GM18867 (cell line): ENCODE results near the gene RALGAPA1.
A peak's percentile ranks its signal among the peaks of the same experiment; 100 is the strongest.
"Not testable (repeated sequence)": the region's sequence is repeated elsewhere in the genome, so short reads cannot be mapped to it uniquely, and the experiment has no call there.

Experiments used
- ATAC-seq: cut with Tn5 transposase; IDR thresholded peaks from one replicate; pipeline ENCODE4 v1.9.1; 2021; ENCODE audit warnings: mild to moderate bottlenecking, moderate library complexity; ENCODE audit not compliant: unreplicated experiment

RALGAPA1 gene

DNA sequence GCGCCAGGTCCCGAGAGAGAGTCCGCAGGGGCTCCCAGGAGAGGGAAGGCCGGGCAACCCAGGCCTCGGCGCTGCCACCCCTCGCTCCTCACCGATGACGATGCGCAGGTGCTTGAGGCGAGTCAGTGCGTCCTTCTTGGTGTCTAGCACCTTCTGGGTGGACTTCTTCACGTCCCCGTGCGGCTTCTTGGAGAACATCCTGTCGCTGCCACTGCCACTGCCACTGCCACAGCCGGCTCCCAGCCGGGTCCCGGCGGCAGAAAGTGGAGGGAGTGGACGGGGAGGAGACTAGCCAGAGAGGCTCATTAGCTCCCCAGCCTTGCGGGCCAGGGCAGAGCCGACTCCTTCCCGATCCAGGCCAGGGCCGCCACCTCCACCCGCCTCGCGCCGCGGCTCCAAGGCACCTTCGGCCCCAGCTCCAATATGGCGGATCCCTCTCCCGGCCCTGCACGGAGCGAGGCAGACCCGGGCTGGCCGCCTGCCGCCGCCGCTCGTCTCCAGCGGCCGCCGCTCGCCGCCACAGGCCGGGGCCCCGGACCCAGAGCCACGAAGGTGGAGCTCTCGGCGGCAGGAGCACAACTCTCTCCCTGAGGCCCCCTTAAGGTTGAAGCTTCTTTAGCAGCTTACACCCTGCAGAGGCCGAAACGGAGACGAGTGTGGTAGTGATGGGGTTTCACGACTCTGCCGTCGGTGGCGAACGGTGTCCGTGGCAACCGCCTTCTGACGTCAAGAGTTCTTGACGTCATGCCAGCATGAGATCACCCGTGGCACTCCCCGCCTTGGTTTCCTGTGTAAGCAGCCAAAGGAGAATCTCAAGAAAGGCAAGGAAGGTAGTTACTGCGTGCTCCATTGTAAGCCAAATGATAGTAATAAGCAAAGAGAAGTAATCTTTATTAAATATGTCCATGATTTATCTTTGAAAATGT, at the start of gene RALGAPA1:
Gene RALGAPA1 (minus strand): TSS at position 658 of the 926 bp plus-strand sequence. CDS start 460 bp downstream, at position 198.
- peak; percentile 96 for ATAC-seq

DNA sequence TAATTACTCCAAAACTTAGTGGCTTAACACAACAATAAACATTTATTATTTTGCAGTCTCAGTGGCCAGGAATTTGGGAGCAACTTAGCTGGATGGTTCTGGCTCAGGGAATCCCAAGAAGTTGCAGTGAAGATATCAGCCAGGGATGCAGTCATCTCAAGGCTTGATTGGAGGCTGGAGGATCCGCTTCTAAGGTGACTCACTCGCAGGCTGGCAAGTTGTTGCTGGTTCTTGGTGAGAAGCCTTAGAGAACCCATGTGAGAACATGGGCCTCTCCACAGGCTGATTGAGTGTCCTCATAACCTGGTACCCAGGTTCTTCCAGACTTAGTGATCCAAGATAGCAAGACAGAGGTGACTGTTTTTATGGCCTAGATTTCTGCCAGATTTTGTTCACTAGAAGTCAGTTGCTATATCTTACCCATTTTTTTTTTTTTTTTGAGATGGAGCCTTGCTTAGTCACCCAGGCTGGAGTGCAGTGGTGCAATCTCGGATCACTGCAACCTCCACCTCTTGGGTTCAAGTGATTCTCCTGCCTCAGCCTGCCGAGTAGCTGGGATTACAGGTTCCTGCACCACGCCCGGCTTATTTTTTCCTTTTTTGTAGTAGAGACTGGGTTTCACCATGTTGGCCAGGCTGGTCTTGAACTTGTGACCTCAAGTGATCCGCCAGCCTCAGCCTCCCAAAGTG, 49.6 kb upstream of the RALGAPA1 start:
- ATAC-seq = no peak

- peak; percentile 98 for ATAC-seq
These were observed 46.9 kb upstream of the RALGAPA1 start for GRCh38 chr14:35855876-35856481.

DNA sequence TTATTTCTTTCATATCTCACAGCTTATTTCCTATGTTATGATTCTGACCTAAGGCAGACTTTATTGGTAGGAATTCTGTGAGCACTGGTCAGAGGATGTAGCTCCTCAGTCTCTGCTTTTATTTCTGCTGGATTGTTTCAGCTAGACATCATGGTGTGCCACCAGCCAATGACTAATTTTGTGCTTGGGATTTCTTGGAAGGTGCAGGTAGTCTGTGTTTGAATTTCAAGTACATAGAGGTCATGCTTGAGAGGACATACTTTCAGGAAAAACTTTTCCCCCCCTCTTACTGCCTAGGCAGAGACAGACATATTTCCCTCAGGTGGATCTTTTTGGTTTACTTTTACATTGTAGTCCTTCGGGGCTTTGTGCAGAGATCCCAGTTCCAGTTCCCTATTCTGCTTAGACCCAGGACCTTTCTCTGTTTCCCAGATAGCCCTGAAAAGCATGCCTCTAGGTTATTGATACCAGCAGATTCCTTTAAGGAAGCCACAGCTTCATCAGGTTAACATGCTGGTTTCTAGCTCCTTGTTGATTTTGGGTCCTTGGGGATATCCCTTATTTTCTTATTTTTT, 45.7 kb upstream of the RALGAPA1 start:
- ATAC-seq = no peak

- no peak for ATAC-seq
These were observed 44.1 kb upstream of the RALGAPA1 start for GRCh38 chr14:35853225-35853624.

GRCh38 chr14:35851823-35852222, 42.7 kb upstream of the RALGAPA1 start:
- ATAC-seq = no peak

DNA sequence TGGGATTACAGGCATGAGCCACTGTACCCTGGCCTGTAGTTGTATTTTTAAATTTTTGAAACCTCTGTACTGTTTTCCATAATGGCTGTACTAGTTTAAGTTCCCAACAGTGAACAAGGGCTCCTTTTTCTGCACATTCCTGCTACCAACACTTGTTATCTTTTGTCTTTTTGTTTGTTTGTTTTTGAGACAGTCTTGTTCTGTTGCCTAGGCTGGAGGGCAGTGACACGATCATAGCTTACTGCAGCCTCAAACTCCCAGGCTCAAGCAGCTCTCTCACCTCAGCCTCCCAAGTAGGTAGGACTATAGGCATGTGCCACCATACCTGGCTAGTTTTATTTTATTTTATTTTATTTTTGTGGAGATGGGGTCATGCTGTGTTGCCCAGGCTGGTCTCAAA, 40.0 kb upstream of the RALGAPA1 start:
- no peak for ATAC-seq

DNA sequence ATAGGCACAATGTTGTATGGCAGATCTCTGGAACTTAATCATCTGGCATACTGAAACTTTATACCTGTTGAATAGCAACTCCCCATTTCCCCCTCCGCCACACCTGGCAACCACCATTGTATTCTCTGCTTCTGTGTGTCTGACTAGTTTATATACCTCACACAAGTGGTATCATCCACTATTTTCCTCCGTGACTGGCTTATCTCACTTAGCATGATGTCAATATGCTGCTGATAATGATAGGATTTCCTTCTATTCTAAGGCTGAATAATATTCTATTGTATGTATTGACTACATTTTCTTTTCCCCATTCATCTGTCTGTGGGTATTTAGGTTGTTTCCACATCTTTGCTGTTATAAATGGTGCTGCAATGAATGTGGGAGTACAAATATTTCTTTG, 38.5 kb upstream of the RALGAPA1 start:
- no peak for ATAC-seq

- no peak for ATAC-seq
These were observed 35.4 kb upstream of the RALGAPA1 start for GRCh38 chr14:35844494-35844893.

DNA sequence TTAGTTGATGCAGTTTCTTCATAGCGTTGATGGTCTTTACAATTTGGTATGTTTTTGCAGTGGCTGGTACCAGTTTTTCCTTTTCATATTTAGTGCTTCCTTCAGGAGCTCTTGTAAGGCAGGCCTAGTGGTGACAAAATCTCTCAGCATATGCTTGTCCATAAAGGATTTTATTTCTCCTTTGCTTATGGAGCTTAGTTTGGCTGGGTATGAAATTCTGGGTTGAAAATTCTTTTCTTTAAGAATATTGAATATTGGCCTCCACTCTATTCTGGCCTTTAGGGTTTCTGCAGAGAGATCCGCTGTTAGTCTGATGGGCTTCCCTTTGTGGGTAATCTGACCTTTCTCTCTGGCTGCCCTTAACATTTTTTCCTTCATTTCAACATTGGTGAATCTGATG, 33.1 kb upstream of the RALGAPA1 start:
- ATAC-seq = not testable (repeated sequence)

DNA sequence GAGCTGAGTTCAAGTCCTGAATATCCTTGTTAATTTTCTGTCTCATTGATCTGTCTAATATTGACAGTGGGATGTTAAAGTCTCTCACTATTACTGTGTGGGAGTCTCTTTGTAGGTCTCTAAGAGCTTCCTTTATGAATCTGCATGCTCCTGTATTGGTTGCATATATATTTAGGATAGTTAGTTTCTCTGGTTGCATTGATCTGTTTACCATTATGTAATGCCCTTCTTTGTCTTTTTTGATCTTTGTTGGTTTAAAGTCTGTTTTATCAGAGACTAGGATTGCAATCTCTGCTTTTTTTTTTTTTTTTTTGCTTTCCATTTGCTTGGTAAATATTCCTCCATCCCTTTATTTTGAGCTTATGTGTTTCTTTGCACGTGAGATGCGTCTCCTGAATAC, 32.6 kb upstream of the RALGAPA1 start:
- ATAC-seq = not testable (repeated sequence)

GRCh38 chr14:35835208-35835982, 26.3 kb upstream of the RALGAPA1 start:
- ATAC-seq = no peak

- no peak for ATAC-seq
These were observed 20.4 kb upstream of the RALGAPA1 start for GRCh38 chr14:35829449-35829848.

- ATAC-seq = no peak
These were observed 18.8 kb upstream of the RALGAPA1 start for GRCh38 chr14:35827678-35828472.

DNA sequence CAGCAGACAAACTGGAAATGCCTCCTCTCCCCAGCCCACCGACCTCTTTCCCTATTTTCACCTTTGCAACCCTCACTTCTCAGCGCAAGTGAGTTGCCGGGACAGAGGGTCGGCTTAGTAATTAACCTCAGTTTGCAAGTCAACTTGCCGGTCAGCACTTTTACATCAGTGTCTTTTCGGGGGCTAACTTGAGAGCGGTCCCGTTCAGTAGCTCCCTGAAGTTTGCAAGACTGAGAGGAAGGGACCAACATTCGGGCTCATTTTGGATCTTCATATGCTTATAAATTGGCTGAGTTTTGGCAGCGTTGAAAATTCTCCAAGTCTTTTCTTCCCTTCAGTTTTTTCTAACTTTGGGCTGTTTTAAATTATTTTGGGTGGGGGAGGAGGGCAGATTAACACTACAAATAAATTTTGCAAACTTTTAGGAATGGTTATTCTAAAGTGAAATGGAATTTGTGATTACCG, 17.9 kb upstream of the RALGAPA1 start:
- ATAC-seq = no peak

DNA sequence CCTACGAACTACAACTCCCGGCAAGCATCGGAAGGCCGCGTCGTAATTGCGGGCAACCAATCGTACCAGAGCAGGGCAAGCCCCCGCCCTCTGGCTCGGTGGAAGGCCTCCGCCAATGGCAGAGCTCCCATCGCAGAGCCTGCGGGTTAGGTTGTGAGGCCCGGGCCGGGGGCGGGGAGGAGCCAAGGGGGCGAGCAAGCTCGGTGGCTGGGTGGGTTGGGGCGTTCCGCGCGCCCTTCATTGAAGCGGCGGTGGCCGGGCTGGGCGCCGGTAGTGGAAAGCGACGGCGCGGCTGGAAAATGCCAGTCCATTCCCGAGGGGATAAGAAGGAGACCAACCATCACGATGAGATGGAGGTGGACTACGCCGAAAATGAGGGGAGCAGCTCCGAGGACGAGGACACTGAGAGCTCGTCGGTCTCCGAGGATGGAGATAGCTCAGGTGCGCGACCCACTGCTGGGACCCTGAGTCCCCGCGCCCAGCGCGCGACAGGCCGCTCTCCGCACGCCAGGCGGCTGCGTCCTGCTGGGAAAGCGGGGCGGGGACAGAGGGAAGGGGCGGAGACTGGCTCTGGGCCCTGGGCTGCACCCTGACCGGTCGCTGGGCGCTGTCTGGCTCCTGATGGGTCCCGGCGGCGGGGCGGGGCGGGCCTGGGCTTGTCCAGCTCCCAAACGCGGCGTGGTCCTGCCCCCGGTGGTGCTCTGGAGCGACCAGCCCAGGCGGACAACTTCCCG, 17.3 kb upstream of the RALGAPA1 start, which contains the start of gene BRMS1L:
Gene BRMS1L (plus strand): TSS at position 121 of the 734 bp plus-strand sequence. CDS start 179 bp downstream, at position 300.
- peak; percentile 95 for ATAC-seq

DNA sequence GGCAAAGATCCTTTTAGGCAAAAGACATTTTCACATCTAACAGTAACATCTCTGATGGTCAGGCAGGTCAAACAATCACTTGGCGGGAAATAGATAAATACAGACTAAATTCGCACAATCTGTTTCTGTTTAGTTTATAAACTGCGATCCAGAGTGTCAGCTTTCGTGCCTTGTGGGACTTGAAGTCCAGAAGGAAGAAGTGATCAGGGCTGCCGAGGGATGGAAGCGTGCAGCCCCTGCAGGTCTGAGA, 16.8 kb upstream of the RALGAPA1 start:
- ATAC-seq = no peak

- ATAC-seq = not testable (repeated sequence)
These were observed 15.5 kb upstream of the RALGAPA1 start for GRCh38 chr14:35824446-35825165.
